PC-9 (cell line): ENCODE measurements around the gene CDK18.

ENCODE experiments used
- CTCF ChIP-seq: fragments of 200-600 bp; sonication (generic); conservative IDR thresholded peaks from 2 replicates; pipeline ENCODE4 v1.6.1; 2017; ENCODE audit warnings: mixed run types, antibody characterized with exemption, mild to moderate bottlenecking, moderate library complexity
- EZH2 ChIP-seq: fragments of 200-600 bp; sonication (generic); IDR thresholded peaks from 2 replicates; pipeline ENCODE4 v1.8.0; 2017; ENCODE audit warnings: antibody characterized with exemption, low read depth

- no peak for TF ChIP-seq CTCF
- TF ChIP-seq EZH2 = no peak
Measured at GRCh38 chr1:205499789-205500188, 4.7 kb upstream of the CDK18 start.
